GM12878 (cell line): ENCODE measurements around the gene MUSK. TPM values are rescaled to one million over a fixed set of nuclear protein-coding genes. Genes with fewer than 3 reads are reported as not detected.

ENCODE experiments used
- CBFB ChIP-seq: IDR thresholded peaks from 2 replicates; pipeline ENCODE4 v1.6.1; 2016; ENCODE audit warnings: antibody characterized with exemption, low read depth
- CBX3 ChIP-seq: fragments of 200-600 bp; sonication (generic); IDR thresholded peaks from 2 replicates; pipeline ENCODE4 v1.6.1; 2016; ENCODE audit warnings: low read depth, borderline replicate concordance
- CREB1 ChIP-seq: IDR thresholded peaks from 2 replicates; pipeline ENCODE4 v1.6.1; 2012; ENCODE audit warnings: low read depth, mild to moderate bottlenecking, inconsistent platforms
- CREM ChIP-seq: IDR thresholded peaks from 2 replicates; pipeline ENCODE4 v1.6.1; 2014; ENCODE audit warnings: antibody characterized with exemption, low read depth
- DPF2 ChIP-seq: fragments of 450-650 bp; IDR thresholded peaks from 2 replicates; pipeline ENCODE4 v1.6.1; 2017; ENCODE audit warnings: mild to moderate bottlenecking
- HDAC2 ChIP-seq: fragments of 200-600 bp; sonication (generic); IDR thresholded peaks from 2 replicates; pipeline ENCODE4 v1.6.1; 2017
- HDGF ChIP-seq: fragments of 450-650 bp; IDR thresholded peaks from 2 replicates; pipeline ENCODE4 v1.6.1; 2016; ENCODE audit warnings: antibody characterized with exemption
- IKZF1 ChIP-seq: fragments of 450-650 bp; conservative IDR thresholded peaks from 2 replicates; pipeline ENCODE4 v1.6.1; 2017; ENCODE audit warnings: antibody characterized with exemption, mild to moderate bottlenecking
- KLF5 ChIP-seq: fragments of 450-650 bp; IDR thresholded peaks from 2 replicates; pipeline ENCODE4 v1.6.1; 2014; ENCODE audit warnings: mild to moderate bottlenecking; ENCODE audit not compliant: partially characterized antibody
- LARP7 ChIP-seq: fragments of 450-650 bp; IDR thresholded peaks from 2 replicates; pipeline ENCODE4 v1.6.1; 2017; ENCODE audit warnings: mild to moderate bottlenecking
- MEF2A ChIP-seq: IDR thresholded peaks from 2 replicates; pipeline ENCODE4 v1.6.1; 2011; ENCODE audit warnings: low read depth, mild to moderate bottlenecking, low read length, moderate library complexity; ENCODE audit not compliant: insufficient read depth
- NBN ChIP-seq: fragments of 450-650 bp; IDR thresholded peaks from 2 replicates; pipeline ENCODE4 v1.6.1; 2016
- NFIC ChIP-seq: IDR thresholded peaks from 2 replicates; pipeline ENCODE4 v1.6.1; 2012; ENCODE audit warnings: low read depth, mild to moderate bottlenecking, inconsistent platforms, low read length, moderate library complexity
- NFXL1 ChIP-seq: fragments of 450-650 bp; IDR thresholded peaks from 2 replicates; pipeline ENCODE4 v1.6.1; 2017; ENCODE audit warnings: antibody characterized with exemption, mild to moderate bottlenecking, borderline replicate concordance
- PML ChIP-seq: IDR thresholded peaks from 2 replicates; pipeline ENCODE4 v1.6.1; 2012; ENCODE audit warnings: low read length, inconsistent platforms
- POLR2A ChIP-seq: IDR thresholded peaks from 2 replicates; pipeline ENCODE4 v1.6.1; 2011; ENCODE audit warnings: low read depth, mild to moderate bottlenecking, low read length
- RB1 ChIP-seq: fragments of 450-650 bp; formaldehyde crosslinking; IDR thresholded peaks from 2 replicates; pipeline ENCODE4 v1.6.1; 2017; ENCODE audit warnings: mild to moderate bottlenecking, borderline replicate concordance
- RELA ChIP-seq: fragments of 450-650 bp; IDR thresholded peaks from 2 replicates; pipeline ENCODE4 v1.8.0; 2014; ENCODE audit warnings: borderline replicate concordance; ENCODE audit not compliant: partially characterized antibody
- RFX5 ChIP-seq: IDR thresholded peaks from 2 replicates; pipeline ENCODE4 v1.6.1; 2011; ENCODE audit warnings: low read depth, low read length, improper control_type of control experiment
- RUNX3 ChIP-seq: IDR thresholded peaks from 2 replicates; pipeline ENCODE4 v1.6.1; 2012; ENCODE audit warnings: low read length, inconsistent platforms
- STAT1 ChIP-seq: fragments of 450-650 bp; conservative IDR thresholded peaks from 2 replicates; pipeline ENCODE4 v1.6.1; 2014; ENCODE audit warnings: antibody characterized with exemption, mild to moderate bottlenecking
- SUPT20H ChIP-seq: IDR thresholded peaks from 2 replicates; pipeline ENCODE4 v1.6.1; 2011; ENCODE audit warnings: low read depth, mild to moderate bottlenecking, low read length, moderate library complexity, borderline replicate concordance; ENCODE audit not compliant: control insufficient read depth
- ZNF384 ChIP-seq: IDR thresholded peaks from 2 replicates; pipeline ENCODE4 v1.6.1; 2012; ENCODE audit warnings: low read depth, mild to moderate bottlenecking, low read length, improper control_type of control experiment, borderline replicate concordance
- polyA plus RNA-seq, 11 experiments: library from polyadenylated mRNA; depleted of rRNA in 4 of 11; unstranded in 6 of 11; stranded (reverse) in 5 of 11; fragments of >200 nt; fragmentation: Nextera tagmentation in 4 of 11; fragmentation: Illumina TruSeq in 1 of 11; extraction: Ambion mirVana in 4 of 11; extraction: Trizol in 1 of 11; gene quantifications; 1 replicate in 1 of 11; 2 replicates in 10 of 11; pipeline versions ENCODE4 v1.2.1 to v1.2.3, GENCODE V29; 2011 to 2016; ENCODE audit warnings: inconsistent platforms in 2 of 11, missing spikeins in 2 of 11, low read depth in 1 of 11
- total RNA-seq, 4 experiments: library from RNA; depleted of rRNA in 3 of 4; stranded (reverse); fragments of >200 nt in 3 of 4; fragmentation: Illumina TruSeq in 1 of 4; extraction: Trizol in 1 of 4; gene quantifications; 2 replicates each; pipeline versions ENCODE4 v1.2.1 to v1.2.3, GENCODE V29; 2013 to 2021
- TF ChIP-seq, protein P1 (sequence below): fragments of 450-650 bp; IDR thresholded peaks from 2 replicates; pipeline ENCODE4 v1.6.1; 2016; ENCODE audit warnings: mild to moderate bottlenecking, moderate library complexity, borderline replicate concordance
- TF ChIP-seq, protein P2 (sequence below): fragments of 450-650 bp; IDR thresholded peaks from 2 replicates; pipeline ENCODE4 v1.6.1; 2018; ENCODE audit warnings: borderline replicate concordance, mild to moderate bottlenecking; ENCODE audit not compliant: partially characterized antibody

Gene MUSK
- total and polyA plus RNA-seq, 10 of the 15 experiments (the other 5 are each of a cell fraction or from before 2014, with no cell fraction given): 0.04 to 0.19 (median 0.10) TPM; not detected in 5

DNA sequence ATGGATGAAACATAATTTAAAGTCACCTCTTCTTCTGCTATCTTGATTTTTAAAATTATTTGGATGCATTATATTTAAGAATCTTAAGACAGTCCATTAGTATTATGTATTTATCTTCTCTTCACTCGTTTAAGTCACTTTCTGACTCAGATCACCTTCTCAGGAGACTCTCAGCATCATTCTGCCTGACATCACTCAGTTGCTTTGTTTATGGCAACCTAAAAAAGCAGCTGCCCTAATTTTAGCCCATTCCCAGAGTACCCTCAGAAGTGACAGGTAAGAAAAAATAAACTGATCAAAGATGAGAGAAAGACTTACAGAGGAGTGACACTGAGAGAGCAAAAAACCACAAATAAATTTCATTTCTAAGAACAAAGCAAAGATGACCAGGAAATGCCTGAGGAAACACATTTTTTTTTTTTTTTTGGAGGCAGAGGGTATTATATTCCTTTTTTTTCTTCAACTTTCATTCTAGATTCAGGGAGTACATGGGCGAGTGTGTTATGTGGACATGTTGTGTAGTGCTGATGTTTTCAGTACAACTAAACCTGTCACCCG, 140.5 kb downstream of the MUSK start (continued):
- TF ChIP-seq MEF2A (peak; percentile 63; the same call in 1 of the 2 replicates), PML (peak; percentile 21; the same call in 1 of the 2 replicates), STAT1 (no peak), RUNX3 (peak; percentile 69; the same call in 1 of the 2 replicates), RELA (no peak), NFIC (peak; percentile 64), LARP7 (no peak), NBN (no peak), CBFB (no peak; the same call in 1 of the 2 replicates), HDAC2 (no peak), CREB1 (peak; percentile 28; the same call in 1 of the 2 replicates), RFX5 (no peak), KLF5 (no peak), CREM (peak; percentile 37; the same call in 1 of the 2 replicates), IKZF1 (0 out of 2 replicates have a peak, but pooled peaks have one; percentile 1), DPF2 (no peak), CBX3 (no peak), POLR2A (no peak), NFXL1 (no peak), ZNF384 (peak; percentile 61; the same call in 1 of the 2 replicates), SUPT20H (no peak), RB1 (no peak), HDGF (no peak)
- TF ChIP-seq, protein P1, sequence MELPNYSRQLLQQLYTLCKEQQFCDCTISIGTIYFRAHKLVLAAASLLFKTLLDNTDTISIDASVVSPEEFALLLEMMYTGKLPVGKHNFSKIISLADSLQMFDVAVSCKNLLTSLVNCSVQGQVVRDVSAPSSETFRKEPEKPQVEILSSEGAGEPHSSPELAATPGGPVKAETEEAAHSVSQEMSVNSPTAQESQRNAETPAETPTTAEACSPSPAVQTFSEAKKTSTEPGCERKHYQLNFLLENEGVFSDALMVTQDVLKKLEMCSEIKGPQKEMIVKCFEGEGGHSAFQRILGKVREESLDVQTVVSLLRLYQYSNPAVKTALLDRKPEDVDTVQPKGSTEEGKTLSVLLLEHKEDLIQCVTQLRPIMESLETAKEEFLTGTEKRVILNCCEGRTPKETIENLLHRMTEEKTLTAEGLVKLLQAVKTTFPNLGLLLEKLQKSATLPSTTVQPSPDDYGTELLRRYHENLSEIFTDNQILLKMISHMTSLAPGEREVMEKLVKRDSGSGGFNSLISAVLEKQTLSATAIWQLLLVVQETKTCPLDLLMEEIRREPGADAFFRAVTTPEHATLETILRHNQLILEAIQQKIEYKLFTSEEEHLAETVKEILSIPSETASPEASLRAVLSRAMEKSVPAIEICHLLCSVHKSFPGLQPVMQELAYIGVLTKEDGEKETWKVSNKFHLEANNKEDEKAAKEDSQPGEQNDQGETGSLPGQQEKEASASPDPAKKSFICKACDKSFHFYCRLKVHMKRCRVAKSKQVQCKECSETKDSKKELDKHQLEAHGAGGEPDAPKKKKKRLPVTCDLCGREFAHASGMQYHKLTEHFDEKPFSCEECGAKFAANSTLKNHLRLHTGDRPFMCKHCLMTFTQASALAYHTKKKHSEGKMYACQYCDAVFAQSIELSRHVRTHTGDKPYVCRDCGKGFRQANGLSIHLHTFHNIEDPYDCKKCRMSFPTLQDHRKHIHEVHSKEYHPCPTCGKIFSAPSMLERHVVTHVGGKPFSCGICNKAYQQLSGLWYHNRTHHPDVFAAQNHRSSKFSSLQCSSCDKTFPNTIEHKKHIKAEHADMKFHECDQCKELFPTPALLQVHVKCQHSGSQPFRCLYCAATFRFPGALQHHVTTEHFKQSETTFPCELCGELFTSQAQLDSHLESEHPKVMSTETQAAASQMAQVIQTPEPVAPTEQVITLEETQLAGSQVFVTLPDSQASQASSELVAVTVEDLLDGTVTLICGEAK: no peak
- TF ChIP-seq, protein P2, sequence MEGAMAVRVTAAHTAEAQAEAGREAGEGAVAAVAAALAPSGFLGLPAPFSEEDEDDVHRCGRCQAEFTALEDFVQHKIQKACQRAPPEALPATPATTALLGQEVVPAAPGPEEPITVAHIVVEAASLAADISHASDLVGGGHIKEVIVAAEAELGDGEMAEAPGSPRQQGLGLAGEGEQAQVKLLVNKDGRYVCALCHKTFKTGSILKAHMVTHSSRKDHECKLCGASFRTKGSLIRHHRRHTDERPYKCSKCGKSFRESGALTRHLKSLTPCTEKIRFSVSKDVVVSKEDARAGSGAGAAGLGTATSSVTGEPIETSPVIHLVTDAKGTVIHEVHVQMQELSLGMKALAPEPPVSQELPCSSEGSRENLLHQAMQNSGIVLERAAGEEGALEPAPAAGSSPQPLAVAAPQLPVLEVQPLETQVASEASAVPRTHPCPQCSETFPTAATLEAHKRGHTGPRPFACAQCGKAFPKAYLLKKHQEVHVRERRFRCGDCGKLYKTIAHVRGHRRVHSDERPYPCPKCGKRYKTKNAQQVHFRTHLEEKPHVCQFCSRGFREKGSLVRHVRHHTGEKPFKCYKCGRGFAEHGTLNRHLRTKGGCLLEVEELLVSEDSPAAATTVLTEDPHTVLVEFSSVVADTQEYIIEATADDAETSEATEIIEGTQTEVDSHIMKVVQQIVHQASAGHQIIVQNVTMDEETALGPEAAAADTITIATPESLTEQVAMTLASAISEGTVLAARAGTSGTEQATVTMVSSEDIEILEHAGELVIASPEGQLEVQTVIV: no peak
